K562 (cell line): ENCODE data around the gene DNAAF3. TPM values are rescaled to one million over a fixed set of nuclear protein-coding genes. Genes with fewer than 3 reads are reported as not detected.
A peak's percentile ranks its signal among the peaks of the same experiment; 100 is the strongest.

Source experiments
- DACH1 ChIP-seq: fragments of 450-650 bp; IDR thresholded peaks from 2 replicates; pipeline ENCODE4 v1.6.1; 2018; ENCODE audit not compliant: partially characterized antibody
- ESRRB ChIP-seq: fragments of 250-450 bp; sonication (Bioruptor Pico); IDR thresholded peaks from 2 replicates; pipeline ENCODE4 v1.5.0; 2020; ENCODE audit warnings: mild to moderate bottlenecking, moderate library complexity, borderline replicate concordance
- NR1H2 ChIP-seq: sonication (generic); formaldehyde crosslinking; IDR thresholded peaks from 2 replicates; pipeline ENCODE4 v1.4.0; 2020; ENCODE audit warnings: mild to moderate bottlenecking, missing genetic modification reagents
- POLR2H ChIP-seq: IDR thresholded peaks from 2 replicates; pipeline ENCODE4 v1.6.1; 2016; ENCODE audit warnings: missing genetic modification characterization, low read depth, mild to moderate bottlenecking, control low read depth, missing compliant biosample characterization, moderate library complexity
- SIRT6 ChIP-seq: IDR thresholded peaks from one replicate; pipeline ENCODE4 v1.6.1; 2012; ENCODE audit warnings: low read depth, mild to moderate bottlenecking, control low read depth, inconsistent platforms, low read length, moderate library complexity
- ZFP36 ChIP-seq: fragments of 150-350 bp; IDR thresholded peaks from 2 replicates; pipeline ENCODE4 v1.6.1; 2018; ENCODE audit warnings: low read length, low read depth; ENCODE audit not compliant: partially characterized antibody
- ZNF175 ChIP-seq: fragments of 200-800 bp; sonication (Bioruptor generic); IDR thresholded peaks from 2 replicates; pipeline ENCODE4 v1.6.1; 2016; ENCODE audit warnings: low read depth, mild to moderate bottlenecking, missing genetic modification characterization, missing compliant biosample characterization
- ZNF197 ChIP-seq: fragments of 200-800 bp; sonication (Bioruptor generic); IDR thresholded peaks from 2 replicates; pipeline ENCODE4 v1.6.1; 2016; ENCODE audit warnings: low read depth, missing genetic modification characterization, missing compliant biosample characterization
- ZNF324 ChIP-seq: fragments of 250-450 bp; sonication (Bioruptor Pico); IDR thresholded peaks from 2 replicates; pipeline ENCODE4 v1.4.0; 2020; ENCODE audit warnings: mild to moderate bottlenecking
- polyA plus RNA-seq, 8 experiments: library from polyadenylated mRNA; depleted of rRNA in 4 of 8; stranded (reverse) in 5 of 8; unstranded in 3 of 8; fragments of >200 nt; fragmentation: Nextera tagmentation in 2 of 8; fragmentation: Illumina TruSeq in 1 of 8; extraction: Ambion mirVana in 2 of 8; extraction: Trizol in 1 of 8; gene quantifications; 2 replicates each; pipeline versions ENCODE4 v1.2.1 to v1.2.3, GENCODE V29; 2011 to 2014; ENCODE audit warnings: inconsistent platforms in 1 of 8, missing spikeins in 1 of 8
- total RNA-seq, 7 experiments: library from RNA; depleted of rRNA in 6 of 7; stranded (reverse); fragments of >200 nt in 6 of 7; fragmentation: Illumina TruSeq in 2 of 7; extraction: Trizol in 2 of 7; gene quantifications; 2 replicates each; pipeline versions ENCODE4 v1.2.1 to v1.2.3, GENCODE V29; 2011 to 2021; ENCODE audit warnings: low replicate concordance in 1 of 7
- TF ChIP-seq, protein P1 (sequence below): IDR thresholded peaks from 2 replicates; pipeline ENCODE4 v1.6.1; 2011; ENCODE audit warnings: borderline replicate concordance, low read depth, mild to moderate bottlenecking, moderate library complexity, low read length; ENCODE audit not compliant: insufficient read depth, poor library complexity, severe bottlenecking
- TF ChIP-seq, protein P2 (sequence below): fragments of 250-450 bp; sonication (Bioruptor Pico); IDR thresholded peaks from 2 replicates; pipeline ENCODE4 v1.4.0; 2020
- TF ChIP-seq, protein P3 (sequence below), 2 experiments: fragments of 150-350 bp in 1 of 2; IDR thresholded peaks; 2 replicates each; pipeline ENCODE4 v1.6.1; 2012 to 2016; ENCODE audit warnings: low read depth in 2 of 2, low read length in 2 of 2, mild to moderate bottlenecking in 1 of 2, moderate library complexity in 1 of 2
- TF ChIP-seq, protein P4 (sequence below): sonication (generic); formaldehyde crosslinking; IDR thresholded peaks from 2 replicates; pipeline ENCODE4 v1.8.0; 2022; ENCODE audit warnings: mild to moderate bottlenecking, missing genetic modification reagents
- TF ChIP-seq, protein P5 (sequence below): fragments of 450-650 bp; IDR thresholded peaks from 2 replicates; pipeline ENCODE4 v1.6.1; 2016; ENCODE audit warnings: mild to moderate bottlenecking
- TF ChIP-seq, protein P6 (sequence below): IDR thresholded peaks from 2 replicates; pipeline ENCODE4 v1.6.1; 2011; ENCODE audit not compliant: insufficient read length; ENCODE audit errors: extremely low read depth

DNAAF3 gene
- total and polyA plus RNA-seq, 9 of the 15 experiments (the other 6 are each of a cell fraction or from before 2014, with no cell fraction given): 21.6 to 61.5 (median 43.0) TPM

DNA sequence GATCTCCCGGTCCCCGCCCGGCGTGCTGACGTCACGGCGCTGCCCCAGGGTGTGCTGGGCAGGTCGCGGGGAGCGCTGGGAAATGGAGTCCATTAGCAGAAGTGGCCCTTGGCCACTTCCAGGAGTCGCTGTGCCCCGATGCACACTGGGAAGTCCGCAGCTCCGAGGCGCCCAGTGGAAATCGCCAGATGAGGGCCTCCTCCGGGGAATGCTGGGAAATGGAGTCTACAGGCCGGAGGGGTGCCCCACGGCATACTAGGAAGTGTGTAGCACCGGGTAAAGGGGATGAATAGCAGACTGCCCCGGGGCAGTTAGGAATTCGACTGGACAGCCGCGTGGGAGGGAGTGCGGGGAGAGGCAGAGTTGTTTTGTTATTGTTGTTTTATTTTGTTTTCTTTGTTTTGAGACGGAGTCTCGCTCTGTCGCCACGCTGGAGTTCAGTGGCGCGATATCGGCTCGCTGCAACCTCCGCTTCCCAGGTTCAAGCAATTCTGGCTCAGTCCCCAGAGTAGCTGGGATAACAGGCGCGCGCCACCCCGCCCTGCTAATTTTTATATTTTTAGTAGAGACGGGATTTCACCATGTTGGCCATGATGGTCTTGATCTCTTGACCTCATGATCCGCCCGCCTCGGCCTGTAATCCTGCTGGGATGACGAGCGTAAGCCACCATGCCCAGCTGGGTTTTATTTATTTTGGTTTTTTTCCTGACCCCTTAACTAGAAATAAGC is 48.6 kb downstream of the DNAAF3 start (continued):
- TF ChIP-seq, protein P1, sequence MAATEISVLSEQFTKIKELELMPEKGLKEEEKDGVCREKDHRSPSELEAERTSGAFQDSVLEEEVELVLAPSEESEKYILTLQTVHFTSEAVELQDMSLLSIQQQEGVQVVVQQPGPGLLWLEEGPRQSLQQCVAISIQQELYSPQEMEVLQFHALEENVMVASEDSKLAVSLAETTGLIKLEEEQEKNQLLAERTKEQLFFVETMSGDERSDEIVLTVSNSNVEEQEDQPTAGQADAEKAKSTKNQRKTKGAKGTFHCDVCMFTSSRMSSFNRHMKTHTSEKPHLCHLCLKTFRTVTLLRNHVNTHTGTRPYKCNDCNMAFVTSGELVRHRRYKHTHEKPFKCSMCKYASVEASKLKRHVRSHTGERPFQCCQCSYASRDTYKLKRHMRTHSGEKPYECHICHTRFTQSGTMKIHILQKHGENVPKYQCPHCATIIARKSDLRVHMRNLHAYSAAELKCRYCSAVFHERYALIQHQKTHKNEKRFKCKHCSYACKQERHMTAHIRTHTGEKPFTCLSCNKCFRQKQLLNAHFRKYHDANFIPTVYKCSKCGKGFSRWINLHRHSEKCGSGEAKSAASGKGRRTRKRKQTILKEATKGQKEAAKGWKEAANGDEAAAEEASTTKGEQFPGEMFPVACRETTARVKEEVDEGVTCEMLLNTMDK: no peak
- TF ChIP-seq ZNF197: peak; percentile 87
- TF ChIP-seq SIRT6: no peak
- TF ChIP-seq, protein P2, sequence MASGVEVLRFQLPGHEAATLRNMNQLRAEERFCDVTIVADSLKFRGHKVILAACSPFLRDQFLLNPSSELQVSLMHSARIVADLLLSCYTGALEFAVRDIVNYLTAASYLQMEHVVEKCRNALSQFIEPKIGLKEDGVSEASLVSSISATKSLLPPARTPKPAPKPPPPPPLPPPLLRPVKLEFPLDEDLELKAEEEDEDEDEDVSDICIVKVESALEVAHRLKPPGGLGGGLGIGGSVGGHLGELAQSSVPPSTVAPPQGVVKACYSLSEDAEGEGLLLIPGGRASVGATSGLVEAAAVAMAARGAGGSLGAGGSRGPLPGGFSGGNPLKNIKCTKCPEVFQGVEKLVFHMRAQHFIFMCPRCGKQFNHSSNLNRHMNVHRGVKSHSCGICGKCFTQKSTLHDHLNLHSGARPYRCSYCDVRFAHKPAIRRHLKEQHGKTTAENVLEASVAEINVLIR (CRISPR knock-in tag): peak; percentile 86
- TF ChIP-seq, protein P3, sequence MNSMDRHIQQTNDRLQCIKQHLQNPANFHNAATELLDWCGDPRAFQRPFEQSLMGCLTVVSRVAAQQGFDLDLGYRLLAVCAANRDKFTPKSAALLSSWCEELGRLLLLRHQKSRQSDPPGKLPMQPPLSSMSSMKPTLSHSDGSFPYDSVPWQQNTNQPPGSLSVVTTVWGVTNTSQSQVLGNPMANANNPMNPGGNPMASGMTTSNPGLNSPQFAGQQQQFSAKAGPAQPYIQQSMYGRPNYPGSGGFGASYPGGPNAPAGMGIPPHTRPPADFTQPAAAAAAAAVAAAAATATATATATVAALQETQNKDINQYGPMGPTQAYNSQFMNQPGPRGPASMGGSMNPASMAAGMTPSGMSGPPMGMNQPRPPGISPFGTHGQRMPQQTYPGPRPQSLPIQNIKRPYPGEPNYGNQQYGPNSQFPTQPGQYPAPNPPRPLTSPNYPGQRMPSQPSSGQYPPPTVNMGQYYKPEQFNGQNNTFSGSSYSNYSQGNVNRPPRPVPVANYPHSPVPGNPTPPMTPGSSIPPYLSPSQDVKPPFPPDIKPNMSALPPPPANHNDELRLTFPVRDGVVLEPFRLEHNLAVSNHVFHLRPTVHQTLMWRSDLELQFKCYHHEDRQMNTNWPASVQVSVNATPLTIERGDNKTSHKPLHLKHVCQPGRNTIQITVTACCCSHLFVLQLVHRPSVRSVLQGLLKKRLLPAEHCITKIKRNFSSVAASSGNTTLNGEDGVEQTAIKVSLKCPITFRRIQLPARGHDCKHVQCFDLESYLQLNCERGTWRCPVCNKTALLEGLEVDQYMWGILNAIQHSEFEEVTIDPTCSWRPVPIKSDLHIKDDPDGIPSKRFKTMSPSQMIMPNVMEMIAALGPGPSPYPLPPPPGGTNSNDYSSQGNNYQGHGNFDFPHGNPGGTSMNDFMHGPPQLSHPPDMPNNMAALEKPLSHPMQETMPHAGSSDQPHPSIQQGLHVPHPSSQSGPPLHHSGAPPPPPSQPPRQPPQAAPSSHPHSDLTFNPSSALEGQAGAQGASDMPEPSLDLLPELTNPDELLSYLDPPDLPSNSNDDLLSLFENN (IDR thresholded peaks at IDR 0.05; ENCODE audit: low read depth in 2 of 2, low read length in 2 of 2): no peak; a peak in 1 of 4 replicates
- TF ChIP-seq, protein P4, sequence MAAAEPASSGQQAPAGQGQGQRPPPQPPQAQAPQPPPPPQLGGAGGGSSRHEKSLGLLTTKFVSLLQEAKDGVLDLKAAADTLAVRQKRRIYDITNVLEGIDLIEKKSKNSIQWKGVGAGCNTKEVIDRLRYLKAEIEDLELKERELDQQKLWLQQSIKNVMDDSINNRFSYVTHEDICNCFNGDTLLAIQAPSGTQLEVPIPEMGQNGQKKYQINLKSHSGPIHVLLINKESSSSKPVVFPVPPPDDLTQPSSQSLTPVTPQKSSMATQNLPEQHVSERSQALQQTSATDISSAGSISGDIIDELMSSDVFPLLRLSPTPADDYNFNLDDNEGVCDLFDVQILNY (CRISPR knock-in tag): no peak
- TF ChIP-seq POLR2H (tag): peak; percentile 82
- no peak for TF ChIP-seq NR1H2 (CRISPR knock-in tag)
- TF ChIP-seq ZNF175 (CRISPR knock-in tag): peak; percentile 91
- TF ChIP-seq ESRRB (CRISPR knock-in tag): no peak
- no peak for TF ChIP-seq DACH1
- TF ChIP-seq, protein P5, sequence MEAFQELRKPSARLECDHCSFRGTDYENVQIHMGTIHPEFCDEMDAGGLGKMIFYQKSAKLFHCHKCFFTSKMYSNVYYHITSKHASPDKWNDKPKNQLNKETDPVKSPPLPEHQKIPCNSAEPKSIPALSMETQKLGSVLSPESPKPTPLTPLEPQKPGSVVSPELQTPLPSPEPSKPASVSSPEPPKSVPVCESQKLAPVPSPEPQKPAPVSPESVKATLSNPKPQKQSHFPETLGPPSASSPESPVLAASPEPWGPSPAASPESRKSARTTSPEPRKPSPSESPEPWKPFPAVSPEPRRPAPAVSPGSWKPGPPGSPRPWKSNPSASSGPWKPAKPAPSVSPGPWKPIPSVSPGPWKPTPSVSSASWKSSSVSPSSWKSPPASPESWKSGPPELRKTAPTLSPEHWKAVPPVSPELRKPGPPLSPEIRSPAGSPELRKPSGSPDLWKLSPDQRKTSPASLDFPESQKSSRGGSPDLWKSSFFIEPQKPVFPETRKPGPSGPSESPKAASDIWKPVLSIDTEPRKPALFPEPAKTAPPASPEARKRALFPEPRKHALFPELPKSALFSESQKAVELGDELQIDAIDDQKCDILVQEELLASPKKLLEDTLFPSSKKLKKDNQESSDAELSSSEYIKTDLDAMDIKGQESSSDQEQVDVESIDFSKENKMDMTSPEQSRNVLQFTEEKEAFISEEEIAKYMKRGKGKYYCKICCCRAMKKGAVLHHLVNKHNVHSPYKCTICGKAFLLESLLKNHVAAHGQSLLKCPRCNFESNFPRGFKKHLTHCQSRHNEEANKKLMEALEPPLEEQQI: no peak
- no peak for TF ChIP-seq ZNF324
- TF ChIP-seq, protein P6, sequence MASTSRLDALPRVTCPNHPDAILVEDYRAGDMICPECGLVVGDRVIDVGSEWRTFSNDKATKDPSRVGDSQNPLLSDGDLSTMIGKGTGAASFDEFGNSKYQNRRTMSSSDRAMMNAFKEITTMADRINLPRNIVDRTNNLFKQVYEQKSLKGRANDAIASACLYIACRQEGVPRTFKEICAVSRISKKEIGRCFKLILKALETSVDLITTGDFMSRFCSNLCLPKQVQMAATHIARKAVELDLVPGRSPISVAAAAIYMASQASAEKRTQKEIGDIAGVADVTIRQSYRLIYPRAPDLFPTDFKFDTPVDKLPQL: no peak
- peak; percentile 28 for TF ChIP-seq ZFP36
